Stimulated activated CD4-positive, alpha-beta T cell treated with anti-CD3 and anti-CD28 coated beads, Interleukin-12 subunit alpha, Interleukin-12 subunit beta, amount 100 ng/mL, for 48 hours (primary cell): Measurements from ENCODE around the gene GPX4.
"Not testable (repeated sequence)": the region's sequence is repeated elsewhere in the genome, so short reads cannot be mapped to it uniquely, and the experiment has no call there.

Experiments
- DNase-seq, 3 donors: peaks; one replicate each; pipeline ENCODE4 v3.0.0-alpha.2; 2020; ENCODE audit warnings: low read depth in 2 of 3, low spot score in 1 of 3

GPX4 gene

DNA sequence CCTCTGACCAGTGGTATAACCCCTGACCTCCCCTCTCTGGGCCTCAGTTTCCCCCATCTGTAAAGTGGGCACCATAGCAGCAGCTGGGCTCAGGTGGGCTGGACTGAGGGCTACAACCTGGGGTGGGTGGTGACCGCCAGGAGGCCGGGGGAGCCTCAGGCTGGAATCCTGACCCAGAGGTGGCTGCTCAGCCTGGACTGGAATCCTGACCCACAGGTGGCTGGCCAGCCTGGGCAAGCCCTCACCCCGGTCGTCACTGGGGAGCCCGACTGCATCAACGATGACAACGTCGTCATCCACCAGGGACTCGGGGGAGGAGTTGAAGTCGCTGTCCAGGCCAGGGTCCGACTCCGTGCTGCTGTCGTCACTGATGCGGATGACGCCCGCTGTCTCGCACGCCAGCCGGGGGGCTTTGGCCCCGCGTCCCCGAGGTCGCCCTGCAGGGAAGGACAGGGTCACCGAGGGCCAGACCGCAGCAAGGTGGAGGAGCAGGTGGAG, 10.2 kb downstream of the GPX4 start:
- DNase-seq: no peak

DNA sequence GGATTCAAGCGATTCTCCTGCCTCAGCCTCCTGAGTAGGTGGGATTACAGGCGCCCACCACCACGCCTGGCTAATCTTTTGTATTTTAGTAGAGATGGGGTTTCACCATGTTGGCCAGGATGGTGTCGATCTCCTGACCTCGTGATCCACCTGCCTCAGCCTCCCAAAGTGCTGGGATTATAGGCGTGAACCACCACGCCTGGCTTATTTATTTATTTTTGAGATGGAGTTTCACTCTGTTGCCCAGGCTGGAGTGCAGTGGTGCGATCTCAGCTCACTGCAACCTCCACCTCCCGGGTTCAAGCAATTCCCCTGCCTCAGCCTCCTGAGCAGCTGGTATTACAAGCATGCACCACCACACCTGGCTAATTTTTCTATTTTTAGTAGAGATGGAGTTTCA, 10.9 kb downstream of the GPX4 start:
- DNase-seq: not testable (repeated sequence)

DNA sequence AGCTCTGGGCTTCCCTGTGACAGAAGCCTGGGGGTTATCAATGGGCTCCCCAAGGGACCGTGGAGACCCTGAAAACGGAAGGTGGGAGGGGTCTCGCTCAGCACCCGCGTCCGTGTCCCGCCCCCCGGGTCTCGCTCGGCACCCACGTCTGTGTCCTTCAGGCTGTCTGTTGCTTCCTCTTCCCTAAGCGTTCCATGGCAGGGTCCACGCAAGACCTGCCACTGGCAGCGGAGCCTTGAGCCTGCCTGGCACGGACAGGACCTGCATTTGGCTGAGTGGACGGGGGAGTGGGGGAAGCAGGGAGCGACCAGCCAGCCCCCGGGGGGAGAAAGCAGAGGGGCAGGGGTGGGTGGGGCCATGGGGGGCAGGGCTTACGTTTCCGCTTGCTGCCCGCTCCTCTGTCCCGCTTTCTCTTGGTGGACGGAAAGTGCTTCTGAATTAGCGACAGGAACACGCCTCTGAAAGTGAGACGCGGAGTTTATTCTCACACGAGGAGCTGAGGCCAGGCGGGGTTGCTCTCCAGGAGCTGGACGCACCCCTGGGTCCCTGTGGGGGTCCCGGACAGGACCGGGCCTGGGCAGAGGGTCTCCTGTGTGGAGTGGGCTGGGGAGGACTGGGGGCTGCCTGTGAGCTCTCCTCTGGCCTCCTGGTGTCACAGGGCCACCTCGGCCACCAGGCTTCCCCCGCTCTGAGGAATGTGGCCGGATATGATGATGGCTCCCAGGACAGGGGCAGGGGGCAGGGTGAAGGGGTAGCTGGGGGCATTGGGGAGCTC, 12.0 kb downstream of the GPX4 start:
- DNase-seq: no peak

DNA sequence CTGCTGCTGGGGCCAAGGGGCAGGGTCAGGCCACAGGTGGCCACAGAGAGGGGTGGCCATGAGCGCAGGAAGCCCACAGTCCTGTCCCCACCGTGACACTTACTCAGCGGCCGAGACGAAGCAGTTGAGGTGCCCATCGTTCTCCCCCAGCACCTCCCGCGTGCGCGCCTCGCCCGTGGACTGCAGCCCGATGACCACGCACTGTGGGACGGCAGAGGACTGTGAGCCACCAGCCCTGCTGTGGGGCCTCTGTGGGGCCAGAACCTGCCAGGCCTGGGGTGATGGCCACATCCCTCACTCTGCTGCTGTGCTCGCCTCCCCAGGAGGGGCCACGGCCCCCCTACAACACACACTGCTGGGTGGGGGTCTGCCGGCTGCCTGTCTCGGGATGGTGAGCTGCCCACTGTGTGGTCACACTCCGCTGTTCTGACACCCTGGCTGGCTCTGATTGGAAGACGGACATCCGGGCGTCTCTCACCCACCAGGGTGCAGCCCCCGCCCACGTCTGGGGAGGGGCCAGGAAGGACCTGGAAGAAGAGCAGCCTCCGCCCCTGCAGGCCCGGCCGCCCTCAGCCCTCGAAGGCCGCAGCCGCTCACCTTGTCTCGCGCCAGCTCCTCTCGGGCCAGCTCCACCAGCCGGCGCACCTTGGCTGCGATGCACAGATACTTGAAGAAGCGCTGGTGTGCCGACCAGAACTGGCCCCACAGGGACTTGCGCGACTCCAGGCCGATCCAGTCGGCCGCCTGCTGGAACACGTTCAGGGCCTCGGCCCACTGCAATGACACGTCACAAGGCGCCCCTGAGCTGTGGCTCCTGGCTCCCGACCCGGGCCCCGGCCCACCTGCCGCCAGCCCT, 13.2 kb downstream of the GPX4 start:
- no peak for DNase-seq

DNA sequence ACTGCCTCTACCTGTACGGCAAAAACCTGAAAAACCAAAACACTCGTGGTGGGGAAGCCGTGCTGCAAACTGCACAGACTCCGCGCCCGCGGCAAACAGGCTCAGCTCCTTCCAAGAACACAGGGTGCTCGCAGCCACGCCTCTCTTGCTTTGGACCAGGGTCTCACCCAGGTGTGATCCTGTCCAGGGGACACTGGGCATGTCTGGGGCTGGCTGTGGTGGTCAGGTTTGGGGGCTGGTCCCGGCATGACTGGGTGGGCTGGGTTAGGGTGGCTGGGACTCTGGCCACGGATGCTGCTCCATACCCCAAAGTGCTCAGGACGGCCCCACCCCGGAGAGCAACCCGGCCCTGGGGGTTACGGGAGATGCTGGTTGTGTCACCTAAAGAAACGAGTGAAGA, 13.9 kb downstream of the GPX4 start:
- no peak for DNase-seq

DNA sequence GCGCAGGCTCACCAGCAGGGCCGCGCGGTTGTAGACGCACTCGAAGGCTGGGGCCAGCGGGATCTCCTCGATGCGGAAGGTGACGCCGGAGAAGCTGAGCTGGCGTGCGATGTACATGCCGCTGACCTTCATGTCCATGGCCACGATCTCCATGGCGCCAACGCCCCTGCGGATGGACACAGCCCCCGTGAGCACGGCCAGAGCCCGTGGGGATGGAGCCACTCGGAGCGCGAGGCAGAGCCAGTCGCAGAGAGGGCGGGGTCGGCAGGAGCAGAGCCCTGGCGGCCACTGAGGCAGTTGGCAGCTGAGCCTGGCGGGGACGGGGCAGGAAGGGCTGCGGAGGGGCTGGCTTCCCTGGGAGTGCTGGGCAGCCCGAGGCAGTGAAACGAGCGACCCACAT, 15.2 kb downstream of the GPX4 start:
- DNase-seq: no peak

DNA sequence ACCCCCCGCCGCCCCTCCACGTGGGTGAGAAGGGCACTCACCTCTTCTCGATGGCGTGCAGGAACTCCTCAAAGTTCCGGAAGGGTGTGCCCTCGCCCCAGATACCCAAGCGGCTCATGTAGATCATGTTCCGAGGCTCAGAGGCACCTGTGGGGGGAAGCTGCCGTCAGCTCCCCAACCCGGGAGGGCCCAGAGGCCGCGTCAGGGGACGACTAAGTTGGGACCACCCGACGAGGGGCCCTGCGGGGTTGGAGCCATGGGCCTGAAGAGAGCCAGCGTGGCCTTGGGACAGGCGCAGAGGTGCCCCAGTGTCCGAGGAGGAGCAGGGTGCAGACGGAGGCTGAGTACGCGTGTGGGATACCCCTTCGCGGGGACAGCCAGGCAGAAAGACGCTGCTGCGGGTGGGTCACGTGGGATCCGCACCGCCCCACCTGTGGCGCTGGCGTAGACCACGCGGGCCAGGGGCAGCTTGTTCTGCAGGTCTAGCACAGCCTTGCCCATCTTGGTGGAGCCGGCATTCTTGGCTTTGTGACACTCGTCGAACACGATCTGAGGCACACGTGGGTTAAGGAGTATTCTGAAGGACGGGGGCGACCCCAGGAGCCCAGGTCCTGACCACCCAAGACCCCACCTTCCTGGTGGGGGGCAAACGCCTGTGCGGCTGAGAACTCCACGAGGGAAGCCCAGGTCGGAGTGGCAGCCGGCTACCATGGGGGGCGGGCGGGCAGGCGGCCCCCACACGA, 15.9 kb downstream of the GPX4 start:
- no peak for DNase-seq

DNA sequence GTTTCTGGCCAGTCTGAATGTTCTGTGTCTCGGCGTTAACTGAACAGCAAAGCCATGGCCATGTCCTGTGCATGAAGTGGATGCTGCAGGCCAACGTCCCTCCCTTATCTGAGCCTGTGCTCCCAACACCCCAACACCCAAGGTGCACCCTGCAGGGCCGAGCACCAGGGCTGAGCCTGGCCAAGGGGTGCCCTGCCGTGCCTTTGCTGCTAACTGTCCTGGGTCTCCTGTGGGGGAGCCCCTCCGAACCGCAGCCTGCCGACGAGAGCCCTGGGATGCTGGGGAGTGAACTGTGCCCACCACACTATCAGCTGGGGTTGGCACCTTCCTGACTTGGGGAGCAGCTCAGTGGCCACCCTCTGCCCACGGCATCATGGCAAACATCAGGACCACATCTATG, 17.6 kb downstream of the GPX4 start:
- DNase-seq: no peak

DNA sequence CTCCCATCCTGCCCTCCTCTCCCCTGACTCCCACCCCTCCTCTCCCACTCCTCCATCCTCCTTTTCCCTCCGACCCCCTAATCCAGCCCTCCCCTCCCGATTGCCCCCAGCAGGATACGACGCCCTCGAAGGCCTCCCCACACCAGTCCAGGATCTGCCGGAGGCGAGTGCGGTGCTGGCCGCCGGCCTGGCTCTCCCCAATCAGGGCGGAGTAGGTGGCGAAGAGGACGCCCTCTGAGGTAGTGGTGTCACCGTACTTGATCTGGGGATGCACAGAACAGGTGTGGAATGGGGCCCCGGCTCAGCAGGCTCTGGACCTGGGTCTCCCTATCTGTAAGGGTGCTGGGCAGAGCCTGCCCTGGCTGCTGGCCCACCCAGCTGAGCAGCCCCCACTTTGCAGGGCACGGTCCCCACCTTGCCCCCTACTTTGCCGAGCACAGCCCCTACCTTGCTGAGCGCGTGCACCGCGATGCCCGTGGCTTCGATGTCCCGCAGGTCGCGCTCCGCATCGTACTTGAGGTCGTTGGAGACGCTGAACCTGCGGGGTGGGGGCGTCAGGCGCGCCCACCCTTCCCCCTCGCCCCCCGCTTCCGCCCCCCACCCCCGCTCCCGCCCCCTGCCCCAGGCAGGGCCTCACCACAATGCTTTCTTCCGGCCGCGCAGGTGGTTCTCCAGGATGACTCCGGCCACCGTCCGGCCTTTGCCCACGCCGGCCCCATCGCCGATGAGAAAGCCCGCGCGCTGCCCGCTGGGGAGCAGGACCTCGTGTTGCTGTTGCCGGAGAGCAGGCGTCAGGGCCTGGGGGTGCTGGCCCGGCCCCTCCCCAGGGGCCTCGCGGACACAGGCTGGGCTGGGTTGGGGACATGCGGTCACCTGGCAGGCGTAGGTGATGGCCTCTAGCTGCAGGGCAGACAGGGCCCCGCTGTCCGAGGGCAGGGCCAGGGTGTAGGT, 18.5 kb downstream of the GPX4 start:
- DNase-seq: no peak

DNA sequence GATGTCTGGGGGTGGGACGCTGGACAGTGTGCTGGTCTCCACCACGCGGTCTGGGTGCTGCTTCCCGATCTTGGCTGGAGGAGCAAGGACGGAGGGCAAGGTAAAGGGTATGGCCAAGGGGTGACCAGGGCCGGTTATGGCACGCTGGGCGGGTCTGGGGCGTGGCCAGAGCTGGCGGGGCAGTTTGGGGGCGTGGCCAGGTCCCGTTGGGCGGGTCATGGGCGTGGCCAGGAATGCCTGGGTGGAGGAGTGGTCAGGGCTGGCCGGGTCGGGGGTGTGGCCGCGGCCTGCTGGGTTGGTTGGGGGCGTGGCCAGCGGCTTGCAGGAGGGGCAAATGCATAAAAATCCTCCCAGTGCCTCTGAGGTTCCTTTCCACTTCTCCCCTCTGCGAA, 19.2 kb downstream of the GPX4 start:
- DNase-seq: peak; percentile 58 to 74 (median 72)

DNA sequence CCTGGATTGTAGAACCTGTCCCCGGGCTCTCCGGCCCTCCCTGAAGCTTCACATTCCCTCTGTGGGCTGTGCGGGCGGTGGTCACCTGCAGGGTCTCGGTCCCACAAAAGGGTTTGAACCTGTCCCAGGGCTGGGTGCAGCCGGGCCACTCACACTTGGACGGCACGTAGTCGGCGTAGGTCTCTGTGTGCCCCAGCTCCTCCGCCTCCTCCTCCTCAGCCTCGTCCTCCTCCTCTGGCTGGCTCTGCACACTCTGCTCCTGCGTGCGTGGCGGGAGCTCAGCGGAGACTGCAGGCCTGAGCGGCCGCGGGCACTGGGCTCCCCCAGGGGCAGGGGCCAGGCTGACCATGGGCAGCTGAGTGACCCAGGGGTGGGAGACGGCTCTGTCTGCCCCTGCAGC, 19.6 kb downstream of the GPX4 start:
- DNase-seq: no peak

DNA sequence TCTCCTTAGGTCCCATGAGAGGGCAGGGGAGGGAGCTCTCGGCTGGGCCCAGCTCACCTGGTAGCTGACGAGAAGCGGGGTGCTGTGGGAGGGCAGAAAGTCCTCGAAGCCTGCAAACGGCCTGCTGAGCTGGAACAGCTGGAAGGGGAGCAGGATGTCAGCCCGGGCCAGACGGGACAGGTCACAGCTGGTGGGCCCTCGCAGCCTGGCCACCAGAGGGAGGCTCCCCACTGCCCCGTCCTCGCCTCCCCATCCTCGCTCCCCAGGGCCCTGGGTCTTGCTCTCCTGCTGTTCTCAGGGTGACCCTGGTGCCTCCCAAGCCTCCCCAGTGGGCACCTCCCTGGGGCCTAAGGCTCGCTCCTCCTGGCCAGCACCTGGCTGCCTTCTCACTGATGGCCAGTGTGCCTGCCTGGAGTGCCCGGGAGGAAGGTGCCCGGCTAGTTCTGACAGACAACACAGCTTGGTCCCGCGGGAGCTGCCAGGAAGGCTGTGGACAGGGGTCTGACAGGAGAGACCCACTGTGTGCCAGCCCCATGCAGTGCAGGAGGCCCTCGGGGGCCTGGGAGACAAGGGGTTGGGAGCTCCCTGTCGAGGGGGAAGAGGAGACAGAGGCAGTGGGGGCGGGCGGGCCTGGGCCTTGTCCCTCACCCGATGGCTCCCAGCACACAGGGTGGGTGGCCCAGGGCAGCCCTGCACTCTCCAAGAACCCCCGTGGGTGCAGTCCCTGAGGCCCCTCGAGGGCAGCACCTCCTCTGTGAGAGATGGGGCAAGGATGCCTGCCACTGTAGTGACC, 20.3 kb downstream of the GPX4 start:
- no peak for DNase-seq

DNA sequence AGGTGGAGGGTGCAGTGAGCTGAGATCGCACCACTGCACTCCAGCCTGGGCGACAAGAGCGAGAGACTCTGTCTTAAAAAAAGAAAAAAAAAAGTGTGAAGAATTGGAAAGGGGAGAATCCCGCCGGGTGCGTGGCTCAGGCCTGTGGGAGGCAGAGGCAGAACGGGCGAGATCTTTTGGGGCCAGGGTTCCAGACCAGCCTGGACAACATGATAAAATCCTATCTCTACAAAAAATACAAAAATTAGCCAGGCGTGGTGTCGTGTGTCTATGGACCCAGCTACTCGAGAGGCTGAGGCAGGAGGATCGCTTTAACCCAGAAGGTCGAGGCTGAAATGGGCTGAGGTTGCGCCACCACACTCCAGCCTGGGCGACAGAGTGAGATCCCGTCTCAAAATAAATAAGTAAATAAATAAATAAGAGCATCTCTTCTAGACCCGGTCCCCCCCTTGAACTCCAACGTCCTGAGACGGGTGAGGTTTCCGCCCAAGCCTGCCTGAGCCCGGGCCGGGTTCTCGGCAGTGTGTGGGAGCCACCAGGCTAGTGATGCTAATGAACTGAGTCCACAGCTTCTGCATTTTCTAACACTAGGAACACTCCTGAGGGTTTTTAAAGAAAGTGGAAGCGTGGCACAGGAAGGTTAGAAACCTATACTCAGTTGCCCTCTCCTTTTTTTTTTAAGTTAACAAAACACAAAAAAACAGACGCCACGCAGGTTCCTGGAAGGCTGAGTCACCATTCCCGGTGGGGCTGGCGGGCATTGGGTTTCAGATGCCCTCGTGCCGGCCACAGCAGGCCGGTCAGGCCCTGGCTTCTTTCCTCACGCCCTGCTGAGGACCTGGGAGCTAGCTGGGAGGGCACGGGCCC, 22.0 kb downstream of the GPX4 start:
- no peak for DNase-seq

DNA sequence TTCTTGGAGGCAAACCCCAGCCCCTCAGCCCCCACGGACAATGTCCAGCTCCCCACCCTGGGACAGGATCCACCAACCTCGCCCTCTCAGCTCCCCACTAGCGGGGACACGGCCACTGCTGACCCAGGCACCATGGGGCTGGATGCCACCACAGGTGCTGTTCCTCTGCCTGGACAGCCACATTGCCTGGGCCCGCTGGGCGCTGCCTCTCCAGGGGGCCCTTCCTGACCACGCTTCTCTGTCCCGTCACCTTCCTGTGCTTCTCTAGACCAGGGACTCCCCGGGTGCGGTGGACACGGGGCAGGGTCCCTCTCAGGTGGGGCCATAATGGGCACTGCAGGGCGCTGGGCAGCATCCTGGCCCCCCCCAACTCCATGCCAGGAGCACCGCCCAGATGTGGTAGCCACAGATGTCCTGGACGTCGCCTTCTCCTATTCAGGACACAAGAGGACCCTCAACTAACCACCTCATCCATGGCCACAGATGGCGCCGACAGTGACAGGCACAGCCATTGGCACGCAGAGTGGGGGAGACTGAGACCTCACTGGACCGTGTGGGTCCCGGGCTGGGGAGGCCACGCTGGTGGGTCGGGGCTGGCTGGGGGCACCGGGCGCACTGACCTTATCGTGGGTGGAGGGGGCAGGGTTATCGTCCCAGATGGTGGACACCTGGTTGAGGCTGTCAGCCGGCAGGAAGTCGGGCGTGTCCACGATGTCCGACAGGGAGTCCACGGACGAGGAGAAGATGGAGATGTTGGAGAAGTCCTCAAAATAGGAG, 23.4 kb downstream of the GPX4 start:
- no peak for DNase-seq

DNA sequence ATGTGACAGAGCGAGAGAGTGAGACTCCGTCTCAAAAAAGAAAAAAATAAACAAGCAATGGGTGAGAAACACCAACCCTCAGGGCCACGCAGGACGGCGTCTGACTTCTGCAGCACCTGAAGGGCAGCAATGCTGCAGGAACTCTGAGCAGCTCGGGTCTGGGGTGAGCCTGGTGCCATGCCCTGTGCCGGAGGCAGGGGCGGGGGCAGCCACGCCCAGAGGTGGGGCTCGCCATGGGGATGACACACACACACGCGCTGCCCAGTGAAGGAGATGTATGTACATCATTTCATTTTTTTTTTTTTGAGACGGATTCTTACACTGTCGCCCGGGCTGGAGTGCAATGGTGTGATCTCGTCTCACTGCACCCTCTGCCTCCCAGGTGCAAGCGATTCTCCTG, 24.3 kb downstream of the GPX4 start:
- no peak for DNase-seq

DNA sequence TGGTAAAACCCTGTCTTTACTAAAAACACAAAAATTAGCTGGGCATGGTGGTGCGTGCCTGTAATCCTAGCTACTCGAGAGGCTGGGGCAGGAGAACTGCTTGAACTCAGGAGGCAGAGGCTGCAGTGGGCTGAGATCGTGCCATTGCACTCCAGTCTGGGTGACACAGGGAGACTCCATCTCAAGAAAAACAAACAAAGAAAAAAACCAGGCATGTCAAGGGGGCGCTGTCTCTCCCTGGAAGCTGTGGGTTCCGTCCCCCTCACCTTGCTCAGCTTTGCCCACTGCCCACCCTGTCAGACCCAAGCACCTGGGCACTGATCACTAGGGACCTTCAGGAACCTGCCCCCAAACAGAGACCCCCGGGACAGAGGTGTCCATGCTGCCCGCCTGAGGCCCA, 25.3 kb downstream of the GPX4 start:
- not testable (repeated sequence) for DNase-seq

DNA sequence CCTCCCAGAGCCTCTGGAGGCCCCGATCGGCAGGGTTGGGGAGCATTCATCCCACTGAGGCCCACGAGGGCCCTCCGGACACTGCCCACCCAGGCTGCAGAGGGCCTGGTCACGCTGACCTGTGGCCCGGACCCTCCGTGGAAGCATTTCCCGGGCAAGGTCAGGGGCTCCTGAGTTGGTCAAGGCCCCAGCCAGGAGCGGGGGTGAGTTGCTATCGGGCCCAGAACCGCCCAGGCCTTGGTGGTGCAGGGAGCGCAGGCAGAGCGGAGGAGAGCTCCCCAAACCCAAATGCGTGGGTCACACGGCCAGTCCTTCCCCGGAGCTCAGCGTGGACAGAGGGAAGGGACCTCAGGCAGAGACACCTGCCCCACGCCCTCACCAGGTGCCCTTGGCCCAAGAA, 25.7 kb downstream of the GPX4 start:
- no peak for DNase-seq
